NCI-H2171 (cell line): Measurements from ENCODE around the gene WDFY4.

Source experiments
- DNase-seq: peaks from one replicate; lab custom pipeline; 2025; lab: John Stamatoyannopoulos, UW

The WDFY4 gene

DNA sequence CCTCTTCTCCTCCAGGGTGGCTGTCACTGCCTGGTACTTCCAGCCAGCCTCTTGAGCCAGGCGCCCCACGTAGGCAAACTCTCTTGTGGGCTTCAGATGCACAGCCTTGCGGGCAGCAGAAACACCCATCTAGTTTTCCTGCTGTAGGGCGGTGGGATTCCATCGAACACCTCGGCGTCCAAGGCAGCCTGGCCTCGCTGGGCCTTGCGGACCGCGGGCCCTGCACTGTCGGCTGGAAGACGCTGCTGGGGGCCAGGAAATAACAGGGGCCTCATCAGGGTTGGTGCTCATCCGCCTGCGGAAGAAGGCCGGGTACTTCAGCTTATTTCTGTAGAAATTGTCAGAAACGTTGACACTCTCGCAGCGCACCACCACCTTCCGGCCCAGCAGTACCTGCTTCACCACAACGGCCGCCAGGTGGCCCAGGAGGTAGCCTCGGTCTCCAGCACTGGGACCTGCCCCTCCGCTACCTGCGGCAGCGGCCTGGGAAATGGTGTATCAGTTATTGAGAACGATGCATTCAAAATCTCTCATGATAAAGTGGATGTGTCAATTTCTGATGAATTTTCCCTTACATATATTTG is 61.1 kb downstream of the WDFY4 start:
- no peak for DNase-seq

- DNase-seq: no peak
These were observed 63.9 kb downstream of the WDFY4 start for GRCh38 chr10:48748573-48748972.

DNA sequence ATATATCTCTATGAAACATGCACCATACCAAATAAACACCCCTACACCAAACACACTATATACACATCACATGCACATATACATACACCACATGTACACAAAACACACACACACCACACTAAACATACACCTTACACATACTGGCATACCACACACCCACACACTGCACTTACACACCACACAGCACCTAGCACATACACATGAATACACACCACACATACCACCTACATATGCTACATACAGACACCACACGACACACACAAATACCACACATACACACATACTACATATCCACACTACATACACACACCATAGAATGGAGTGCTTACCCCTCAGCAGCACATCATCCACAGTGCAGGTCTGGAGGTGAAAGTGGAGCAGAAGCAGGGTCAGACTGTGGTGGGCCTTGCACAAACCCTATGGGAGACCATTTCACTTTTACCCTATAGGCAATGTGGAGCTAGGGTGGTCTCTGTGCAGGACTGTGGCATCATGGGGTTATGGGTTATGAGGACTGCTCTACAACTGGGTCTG is 64.6 kb downstream of the WDFY4 start:
- no peak for DNase-seq

DNA sequence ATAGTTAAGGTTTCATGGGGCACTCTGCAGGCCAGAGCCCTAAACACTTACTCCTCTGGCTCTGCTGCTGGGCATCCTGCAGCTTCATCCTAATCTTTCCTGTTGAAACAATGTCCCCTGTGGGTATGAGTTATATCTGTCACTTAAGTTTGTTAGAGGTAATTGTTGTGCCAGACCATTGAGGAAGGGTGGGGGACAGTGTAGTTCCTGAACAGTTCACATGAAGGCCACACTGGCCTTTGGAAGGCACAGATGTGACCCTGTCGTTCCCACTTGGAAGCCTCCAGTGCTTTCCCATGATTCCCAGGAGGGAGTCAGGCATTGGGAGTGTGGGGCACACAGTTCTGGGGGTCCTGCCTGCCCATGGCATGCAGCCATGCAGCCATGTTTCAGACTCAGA is 65.3 kb downstream of the WDFY4 start:
- no peak for DNase-seq

DNA sequence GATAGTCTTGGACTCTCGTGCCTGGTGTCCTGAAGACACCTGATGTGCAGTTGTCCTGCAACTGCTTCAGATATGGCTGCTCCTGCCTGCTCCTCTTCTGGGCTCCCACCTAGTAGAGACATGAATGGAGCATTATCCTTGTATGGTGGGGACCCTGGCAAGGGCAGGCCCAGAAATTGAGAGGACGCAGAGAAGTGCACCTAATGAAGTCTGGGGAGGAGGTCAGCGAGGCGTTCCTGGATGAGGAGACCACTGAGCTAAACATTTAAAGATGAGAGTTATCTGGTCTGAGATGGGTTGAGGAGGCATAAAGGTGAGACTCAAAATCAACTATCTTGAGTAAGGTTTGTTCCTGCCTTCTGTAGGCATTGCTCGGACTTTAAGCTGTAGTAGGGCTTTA is 66.3 kb downstream of the WDFY4 start:
- DNase-seq: no peak

DNA sequence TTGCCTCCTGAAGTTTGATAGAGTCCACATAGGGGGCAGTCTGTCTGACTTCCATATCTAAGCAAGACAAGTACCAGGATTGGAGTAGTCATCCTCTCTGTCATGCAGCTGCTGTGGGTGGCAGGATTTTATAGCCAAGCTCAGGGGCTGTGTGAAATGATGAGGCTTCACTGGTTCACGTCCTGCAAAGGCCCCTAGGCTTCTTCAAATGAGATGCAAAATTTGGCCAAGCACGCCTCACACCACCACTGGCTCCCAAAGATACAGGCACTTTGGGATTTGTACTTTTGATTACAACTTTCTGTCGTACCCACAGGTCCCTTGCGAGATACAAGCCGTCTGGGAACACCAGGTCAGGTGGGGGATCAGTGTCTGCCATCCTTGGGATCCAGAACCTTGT is 67.1 kb downstream of the WDFY4 start:
- DNase-seq: no peak

GRCh38 chr10:48758411-48758810 is 73.7 kb downstream of the WDFY4 start:
- DNase-seq: no peak

DNA sequence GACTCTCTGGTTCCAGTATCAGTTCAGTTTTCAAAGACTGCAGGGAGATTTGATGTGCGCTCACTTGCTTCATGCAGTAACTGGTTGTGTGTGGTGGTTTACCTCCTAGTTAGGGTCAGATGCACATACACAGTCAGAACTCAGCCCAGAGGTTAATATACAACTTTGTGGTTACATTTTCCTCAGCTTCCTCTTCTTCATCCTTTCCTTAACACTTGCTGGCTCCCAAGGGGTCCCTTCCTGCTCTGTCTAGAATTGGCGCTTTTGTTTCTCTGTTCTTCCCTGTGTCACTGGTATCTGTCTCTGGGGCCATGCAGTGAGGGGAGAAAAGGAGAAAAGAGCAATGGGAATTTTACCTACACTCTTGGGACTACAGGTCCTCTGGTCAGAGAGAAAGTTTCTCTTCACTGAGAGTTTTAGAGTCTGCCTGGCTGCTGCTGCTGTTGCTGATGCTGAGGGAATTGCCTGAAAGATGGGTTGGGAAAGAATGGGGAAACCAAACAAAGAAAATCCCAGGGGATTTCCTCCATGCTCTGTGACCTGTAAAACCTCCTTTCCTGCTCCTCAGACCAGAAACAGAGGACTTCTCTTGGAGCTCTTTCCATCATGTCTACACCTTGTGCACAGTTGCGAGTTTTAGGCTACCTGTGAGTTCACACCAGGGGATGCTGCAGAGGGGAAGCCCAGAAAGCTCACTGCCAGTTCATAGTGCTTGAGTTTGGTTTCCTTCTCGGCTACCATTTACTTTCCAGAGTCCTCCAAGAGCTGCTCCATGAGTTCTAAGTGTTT is 74.6 kb downstream of the WDFY4 start:
- no peak for DNase-seq

DNA sequence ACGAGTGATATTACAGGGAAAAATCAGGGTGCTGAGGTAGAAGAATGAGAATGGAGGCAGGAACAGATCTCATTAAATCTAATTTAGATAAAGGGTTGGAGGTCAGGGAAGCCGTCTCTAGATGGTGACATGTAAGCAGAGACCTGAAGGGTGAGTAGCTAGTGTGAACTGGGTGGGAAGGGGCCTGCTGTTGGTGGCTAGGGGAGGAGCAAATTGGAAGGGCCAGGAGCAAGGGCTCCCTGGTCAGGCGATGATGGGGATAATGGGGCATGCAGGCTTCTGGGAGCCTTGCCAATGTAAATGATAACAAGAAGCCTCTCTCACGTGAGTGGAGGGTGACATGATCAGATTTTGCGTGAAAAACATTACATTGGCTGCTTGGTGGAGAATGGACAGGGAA is 76.3 kb downstream of the WDFY4 start:
- no peak for DNase-seq

DNA sequence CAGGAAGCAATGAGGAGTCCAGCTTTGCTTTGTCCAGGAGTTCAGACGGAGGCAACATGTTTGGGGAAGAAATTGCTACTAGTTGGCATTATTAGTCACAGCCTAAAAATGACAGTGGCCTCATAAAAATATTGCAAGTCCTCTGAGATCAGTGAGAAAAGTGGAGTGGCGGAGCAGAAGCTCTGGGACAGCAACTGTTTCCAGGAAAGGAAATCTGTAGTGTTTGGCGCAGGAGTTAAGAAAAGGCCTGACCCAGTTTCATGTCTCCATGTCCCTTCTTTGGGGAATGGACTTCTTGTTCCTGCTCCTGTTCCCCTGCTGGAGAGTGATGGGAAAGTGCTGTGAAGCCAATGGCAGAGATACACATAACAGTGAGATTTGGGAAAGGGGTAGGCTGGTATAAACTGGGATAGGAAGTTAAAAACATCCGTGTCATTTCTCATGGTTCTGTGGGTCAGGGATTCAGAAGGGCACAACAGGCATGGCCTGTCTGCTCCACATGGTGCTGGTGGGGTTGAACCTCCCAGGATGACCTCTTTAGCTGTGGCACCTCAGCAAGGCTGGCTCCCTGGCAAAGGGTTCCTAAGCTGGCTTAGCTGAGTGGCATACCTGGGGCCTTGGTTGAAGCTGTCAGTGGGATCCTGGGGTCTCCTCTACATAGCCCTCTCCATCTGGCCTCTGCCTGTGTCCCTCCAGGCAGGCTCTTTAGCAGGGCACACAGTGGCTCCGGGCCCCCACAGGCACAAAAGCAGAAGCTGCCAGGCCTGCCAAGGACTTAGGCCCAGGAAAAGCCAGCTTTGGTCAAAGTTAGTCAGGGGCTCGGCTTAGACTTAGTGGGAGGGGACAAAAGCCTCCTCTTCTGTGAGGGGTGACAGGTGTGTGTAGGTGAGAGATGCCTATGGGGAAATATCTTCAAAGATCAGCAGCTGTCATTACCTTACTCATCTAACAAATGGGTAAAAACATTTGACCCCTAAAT is 77.7 kb downstream of the WDFY4 start:
- DNase-seq: no peak

GRCh38 chr10:48763403-48763965 is 78.8 kb downstream of the WDFY4 start:
- no peak for DNase-seq

- DNase-seq: no peak
These were observed 79.8 kb downstream of the WDFY4 start for GRCh38 chr10:48764486-48764885.

DNA sequence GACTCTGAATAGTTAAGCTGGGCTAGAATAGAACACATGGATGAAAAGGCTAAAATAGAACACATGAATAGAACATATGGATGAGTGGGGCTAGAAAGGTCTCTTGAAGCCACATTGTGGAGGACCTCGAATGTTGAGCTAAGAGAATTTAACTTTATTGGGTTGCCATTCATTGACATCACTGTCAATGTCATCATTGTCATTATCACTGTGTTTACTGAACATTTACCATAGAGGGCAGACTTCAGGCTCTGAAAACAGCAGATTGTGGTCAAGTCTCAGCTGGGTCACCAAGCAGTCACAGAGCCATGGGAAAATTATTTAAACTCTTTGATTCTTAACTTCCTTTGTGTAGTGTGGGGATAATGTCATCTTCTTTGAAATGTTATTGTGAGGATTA is 80.4 kb downstream of the WDFY4 start:
- DNase-seq: no peak

DNA sequence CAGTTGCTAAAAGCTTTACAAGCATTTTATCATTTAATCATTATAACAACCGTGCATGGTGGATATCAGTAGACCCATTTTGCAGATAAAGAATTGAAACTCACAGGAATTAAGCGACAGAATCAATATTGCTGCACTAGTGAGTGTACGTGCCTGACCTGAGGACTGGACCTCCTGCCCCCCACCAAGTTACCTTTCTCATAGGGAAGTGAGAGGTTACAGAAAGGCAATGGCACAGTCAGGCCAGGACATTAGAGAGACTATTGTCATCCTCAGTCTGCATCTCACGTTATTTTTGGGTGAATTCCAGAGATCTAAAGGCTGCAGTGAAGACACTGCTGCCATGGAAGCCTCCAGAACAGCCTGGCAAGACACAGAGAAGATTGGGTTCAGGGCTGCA is 80.9 kb downstream of the WDFY4 start:
- no peak for DNase-seq

DNA sequence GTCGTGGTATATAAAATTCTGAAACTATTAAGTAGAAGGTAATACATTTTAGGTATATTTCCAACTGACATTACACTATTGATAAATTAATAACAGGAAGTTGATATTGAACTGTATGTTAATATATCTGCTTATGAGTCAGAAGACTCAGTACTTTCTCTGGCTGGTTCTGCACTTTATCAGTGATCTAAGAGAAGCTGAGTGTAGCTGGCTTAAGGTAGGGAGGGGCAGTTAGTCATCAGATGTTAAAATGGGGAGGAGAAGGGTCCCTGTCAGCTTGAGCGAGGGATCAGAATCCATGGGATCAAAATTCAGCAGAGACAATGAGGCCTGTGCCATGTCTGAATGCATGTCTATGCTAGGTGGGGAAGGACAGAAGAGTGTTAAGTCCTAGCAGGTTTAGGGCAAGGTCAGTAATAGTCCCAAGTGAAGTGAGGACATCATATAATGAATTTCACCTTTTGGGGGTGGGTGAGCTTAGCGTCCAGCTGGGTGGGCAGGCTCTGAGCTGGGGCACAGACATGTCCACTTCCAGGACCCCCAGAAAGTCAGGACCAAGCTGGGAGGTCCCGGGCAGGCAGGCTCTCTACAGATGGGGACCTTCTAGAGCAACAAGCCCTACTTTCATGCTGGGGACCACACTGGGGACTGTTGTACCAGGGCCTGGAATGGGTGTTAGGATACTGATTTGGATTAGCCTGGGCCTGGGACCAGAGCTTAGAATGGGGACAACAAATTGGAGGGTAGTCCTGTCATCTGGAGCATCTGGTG is 82.9 kb downstream of the WDFY4 start:
- DNase-seq: no peak

GRCh38 chr10:48768144-48768766 is 83.6 kb downstream of the WDFY4 start:
- DNase-seq: no peak

GRCh38 chr10:48768926-48769325 is 84.3 kb downstream of the WDFY4 start:
- DNase-seq: no peak

DNA sequence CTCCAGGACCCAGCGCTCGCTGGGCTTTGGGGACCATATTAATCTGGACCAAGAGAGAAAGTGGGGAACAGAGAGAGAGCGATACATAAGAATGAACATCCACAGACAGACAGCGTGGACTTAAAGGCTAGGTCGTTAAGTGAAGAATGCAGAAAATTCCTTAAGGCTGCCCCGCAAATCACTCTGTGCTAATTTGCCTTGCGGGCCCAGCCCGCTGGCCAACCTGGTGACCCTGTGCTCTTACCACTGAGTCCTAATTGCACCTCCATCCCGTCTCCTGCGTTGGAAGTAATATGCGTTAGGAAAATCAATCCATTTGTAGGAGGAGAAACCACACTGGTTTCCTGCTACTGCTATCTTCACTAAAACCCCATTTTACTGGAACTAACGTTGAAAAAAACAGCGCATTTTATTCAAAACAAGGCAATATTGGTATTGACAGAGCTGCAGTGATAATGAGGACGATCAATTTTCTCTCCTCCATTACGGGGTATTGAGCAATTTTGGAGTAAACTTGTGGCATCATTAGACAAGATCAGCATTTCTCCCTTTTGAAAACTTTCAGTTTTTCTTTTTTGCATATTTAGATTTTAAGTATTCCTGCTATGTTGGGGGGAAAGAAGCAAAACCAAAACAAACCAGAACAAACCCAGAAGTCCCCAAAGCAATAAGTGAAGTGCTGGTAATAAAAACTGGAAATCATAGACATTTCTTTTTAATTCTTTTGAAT is 85.2 kb downstream of the WDFY4 start:
- no peak for DNase-seq

- no peak for DNase-seq
These were observed 86.0 kb downstream of the WDFY4 start for GRCh38 chr10:48770561-48771089.

DNA sequence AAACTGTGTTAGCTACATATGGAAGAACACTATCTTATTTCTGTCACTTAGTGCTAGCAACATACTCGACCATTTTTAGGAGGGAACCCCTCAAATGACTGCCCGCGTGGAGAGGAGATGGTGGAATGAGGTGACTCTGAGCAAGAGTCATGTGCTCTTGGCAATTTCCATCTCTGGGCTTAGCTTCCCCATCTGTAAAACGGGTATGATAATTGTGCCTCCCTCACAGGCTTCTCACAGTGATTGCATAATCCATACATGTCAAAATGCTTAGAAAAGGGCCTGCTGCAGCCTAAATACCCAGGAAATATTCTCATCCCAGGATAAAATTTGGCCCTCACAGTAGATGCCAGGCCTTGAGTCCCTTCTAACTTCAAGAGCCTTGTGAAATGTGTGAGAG is 86.6 kb downstream of the WDFY4 start:
- no peak for DNase-seq
